Left renal cortex interstitium (tissue), 4 donors: ENCODE results near the gene SPECC1. TPM values are rescaled to one million over a fixed set of nuclear protein-coding genes. Genes with fewer than 3 reads are reported as not detected.
"Not testable (repeated sequence)": the region's sequence is repeated elsewhere in the genome, so short reads cannot be mapped to it uniquely, and the experiment has no call there.

ENCODE experiments used
- DNase-seq, 4 donors: peaks; one replicate each; pipeline ENCODE4 v3.0.0-alpha.2; 2013; ENCODE audit warnings: low read depth in 4 of 4, low spot score in 2 of 4, missing footprints in 1 of 4
- polyA plus RNA-seq, 4 donors: library from polyadenylated mRNA; unstranded; fragments of 120-200 nt; gene quantifications; one replicate each; pipeline ENCODE4 v1.2.1, GENCODE V29; 2013; ENCODE audit not compliant: insufficient read length in 4 of 4

SPECC1 gene
- polyA plus RNA-seq, 4 donors, result 10.5 to 20.0 (median 14.4) TPM

GRCh38 chr17:20157001-20157310 lies 147.8 kb downstream of the SPECC1 start:
- no peak for DNase-seq

GRCh38 chr17:20158580-20158979 lies 149.4 kb downstream of the SPECC1 start:
- DNase-seq, result no peak

GRCh38 chr17:20159406-20160069 lies 150.4 kb downstream of the SPECC1 start:
- no peak for DNase-seq

GRCh38 chr17:20165516-20165915 lies 156.4 kb downstream of the SPECC1 start:
- not testable (repeated sequence) for DNase-seq

- no peak for DNase-seq
These were observed 160.9 kb downstream of the SPECC1 start for GRCh38 chr17:20170085-20170484.

DNA sequence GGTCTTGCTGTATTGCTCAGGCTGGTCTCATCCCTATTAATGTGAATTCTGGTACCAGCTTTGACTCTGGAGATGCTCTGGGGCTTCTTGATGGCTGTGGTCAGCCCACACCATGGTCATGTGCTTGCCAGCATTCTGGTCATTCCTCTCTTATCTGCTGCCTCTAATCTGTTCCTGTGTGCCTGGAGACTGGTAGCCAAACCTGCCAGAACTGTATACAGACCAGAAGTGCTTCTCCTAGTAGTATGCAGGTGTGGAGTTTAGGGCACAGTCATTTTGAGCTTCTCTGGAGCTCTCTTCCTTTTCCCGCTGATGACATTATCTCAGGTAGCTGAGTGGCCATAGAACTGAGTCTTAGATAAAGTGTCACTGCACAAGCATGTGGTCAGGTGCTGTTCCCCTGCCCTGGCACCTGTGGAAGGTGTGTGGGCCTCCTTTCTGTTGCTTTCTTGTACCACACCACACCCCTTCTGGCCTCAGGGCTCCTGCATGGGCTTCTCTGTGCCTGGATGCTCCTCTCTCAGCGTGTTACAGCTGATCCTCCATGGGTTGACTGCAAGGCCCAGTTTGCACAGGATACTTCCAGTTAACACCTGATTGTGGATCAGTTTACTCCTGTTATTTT lies 162.7 kb downstream of the SPECC1 start:
- DNase-seq, result no peak

- DNase-seq, result no peak
These were observed 163.2 kb downstream of the SPECC1 start for GRCh38 chr17:20172376-20172775.

GRCh38 chr17:20173091-20173490 lies 163.9 kb downstream of the SPECC1 start:
- no peak for DNase-seq

DNA sequence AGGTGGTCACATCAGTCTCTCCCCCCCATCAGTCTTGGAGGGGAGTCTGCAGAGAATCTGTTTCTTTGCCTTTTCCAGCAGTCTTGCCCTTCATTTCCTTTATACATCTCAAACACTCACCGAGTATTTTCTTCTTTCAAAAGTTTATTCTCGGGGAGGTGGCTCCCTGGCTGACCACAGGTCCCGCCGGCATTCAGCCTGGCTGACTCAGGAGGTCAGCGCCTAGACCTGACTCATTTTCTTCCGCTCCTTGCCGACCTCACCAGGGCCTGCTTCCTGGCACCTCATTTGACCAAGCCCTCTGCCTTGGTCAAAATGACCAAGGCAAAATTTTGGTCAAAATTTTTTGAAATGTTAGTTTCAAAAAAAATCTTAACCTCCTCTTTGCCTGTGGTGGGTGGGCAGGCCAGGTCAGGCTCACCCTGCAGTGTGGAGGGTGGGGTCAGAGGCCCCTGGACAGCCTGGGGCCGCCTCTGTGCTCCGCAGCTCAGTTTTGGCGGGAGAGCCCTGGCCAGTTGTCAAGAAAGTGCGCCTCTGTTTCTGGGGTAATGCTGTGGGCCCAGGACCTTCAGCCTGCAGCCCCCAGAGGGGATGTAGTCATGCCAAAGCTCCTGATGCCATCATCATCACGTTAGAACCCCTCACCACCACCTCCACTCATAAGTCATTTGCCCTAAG lies 165.6 kb downstream of the SPECC1 start:
- no peak for DNase-seq

DNA sequence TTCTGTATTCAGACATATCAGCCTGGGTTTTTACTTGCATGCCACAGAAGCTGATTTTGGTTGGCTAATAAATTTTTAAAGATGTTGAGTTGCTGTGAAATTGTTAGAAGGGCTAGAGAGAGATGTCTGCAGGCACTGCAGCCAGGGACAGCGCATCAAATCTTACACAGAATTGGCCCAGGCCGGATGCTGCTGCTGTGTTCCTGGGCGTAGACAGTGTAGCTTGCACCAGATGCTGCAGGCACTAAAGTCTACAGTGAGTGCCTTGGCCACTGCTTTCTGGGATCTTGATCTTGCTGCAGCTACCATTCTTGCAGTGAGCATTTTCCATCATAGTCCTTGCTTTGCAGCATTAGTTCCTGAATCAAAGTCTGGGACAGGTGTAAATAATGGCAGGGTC lies 169.9 kb downstream of the SPECC1 start:
- DNase-seq, result no peak

DNA sequence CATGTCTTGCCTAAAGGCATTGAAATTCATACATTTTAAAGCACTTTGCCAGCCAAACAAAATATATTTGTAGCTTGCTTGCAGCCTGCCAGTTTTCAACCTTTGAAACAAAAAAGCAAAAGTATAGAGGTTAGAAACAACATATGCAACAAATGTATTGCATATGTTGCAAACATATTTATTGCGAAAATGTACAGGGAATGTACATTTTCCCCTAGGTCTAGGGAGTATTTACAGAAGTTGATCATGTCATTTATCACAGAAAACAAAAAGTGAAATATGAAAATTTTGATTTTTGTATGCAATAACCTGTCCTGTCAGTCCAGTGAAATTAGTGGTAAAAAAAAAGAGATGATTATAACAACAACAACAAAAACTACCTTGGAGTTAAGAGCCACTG lies 171.5 kb downstream of the SPECC1 start:
- DNase-seq, result no peak

GRCh38 chr17:20184181-20184580 lies 175.0 kb downstream of the SPECC1 start:
- no peak for DNase-seq

GRCh38 chr17:20184977-20185619 lies 175.9 kb downstream of the SPECC1 start:
- no peak for DNase-seq

GRCh38 chr17:20187049-20187448 lies 177.9 kb downstream of the SPECC1 start:
- no peak for DNase-seq

- no peak for DNase-seq
These were observed 180.1 kb downstream of the SPECC1 start for GRCh38 chr17:20189302-20189701.

DNA sequence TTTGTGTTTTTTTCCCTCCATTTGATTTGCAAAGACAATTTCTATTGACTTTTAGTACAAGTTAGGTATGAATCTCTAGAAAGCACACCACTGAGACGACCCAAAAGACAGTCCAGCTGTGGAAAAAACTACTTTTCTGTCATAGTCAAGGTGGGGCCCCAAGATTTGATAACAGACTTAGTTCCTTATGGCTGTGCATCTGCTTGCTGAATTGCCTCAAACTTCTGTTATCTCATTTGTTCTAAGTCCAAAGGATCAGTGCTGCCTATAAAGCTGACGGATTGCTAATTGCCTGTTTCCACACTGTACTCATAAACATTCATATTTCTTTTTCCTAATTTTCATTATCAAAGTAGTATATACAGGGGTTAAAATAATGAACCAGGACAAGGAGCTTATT lies 180.8 kb downstream of the SPECC1 start:
- DNase-seq, result no peak

- DNase-seq, result no peak
These were observed 181.4 kb downstream of the SPECC1 start for GRCh38 chr17:20190605-20191004.

DNA sequence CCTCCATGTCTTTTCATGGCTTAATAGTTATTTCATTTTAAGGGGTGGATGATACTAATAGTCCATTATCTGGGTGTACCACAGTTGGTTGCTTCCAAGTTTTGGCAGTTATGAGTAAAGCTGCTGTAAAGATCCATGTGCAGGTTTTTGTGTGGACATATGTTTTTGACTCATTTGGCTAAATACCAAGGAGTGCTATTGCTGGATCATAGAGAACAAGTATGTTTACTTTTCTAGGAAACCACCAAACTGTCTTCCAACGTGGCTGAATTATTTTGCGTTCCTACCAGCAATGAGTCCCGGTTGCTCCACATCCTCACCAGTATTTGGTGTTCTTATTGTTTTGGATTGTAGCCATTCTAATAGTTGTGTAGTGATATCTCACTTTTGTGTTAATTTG lies 181.9 kb downstream of the SPECC1 start:
- DNase-seq, result no peak

- not testable (repeated sequence) for DNase-seq
These were observed 187.1 kb downstream of the SPECC1 start for GRCh38 chr17:20196286-20196685.

GRCh38 chr17:20197272-20197926 lies 188.2 kb downstream of the SPECC1 start:
- no peak for DNase-seq
